Panc1 (cell line): Measurements from ENCODE around the gene LYST. TPM values are rescaled to one million over a fixed set of nuclear protein-coding genes. Genes with fewer than 3 reads are reported as not detected.

Experiments
- ATAC-seq: fragments of 200-7000 bp; cut with Tn5 transposase; 2 replicates; pipeline ENCODE4 v1.9.1; 2020; ENCODE audit warnings: mild to moderate bottlenecking, moderate library complexity
- BruUV-seq: library from RNA; stranded (reverse); fragments of 400-500 nt; replicated peaks from 2 replicates; lab custom pipeline; 2021; lab: Mats Ljungman, UMichigan
- CTCF ChIA-PET: fragments of 300-600 bp; sonication (Branson Sonifier 250); formaldehyde crosslinking; loops from one replicate; lab custom pipeline; 2022; ENCODE audit warnings: antibody characterized with exemption; lab: Charles Lee
- POLR2A ChIA-PET: fragments of 300-600 bp; sonication (Branson Sonifier 250); formaldehyde crosslinking; loops from one replicate; lab custom pipeline; 2022; ENCODE audit warnings: antibody characterized with exemption; lab: Charles Lee
- DNase-seq: peaks from one replicate; pipeline ENCODE4 v3.0.0-alpha.2; 2010; ENCODE audit warnings: low read depth, low spot score
- H3K27ac ChIP-seq: 2 replicates; pipeline ENCODE4 v1.5.1; 2011; ENCODE audit warnings: mild to moderate bottlenecking, low read length, inconsistent platforms
- H3K27me3 ChIP-seq: fragments of 200-500 bp; sonication (Bioruptor generic); 2 replicates; pipeline ENCODE4 v1.6.0; 2014; ENCODE audit warnings: low read length, inconsistent platforms; ENCODE audit not compliant: control insufficient read depth, insufficient read depth
- H3K36me3 ChIP-seq: fragments of 200-500 bp; sonication (Bioruptor generic); 2 replicates; pipeline ENCODE4 v1.5.1; 2014; ENCODE audit warnings: inconsistent platforms, mild to moderate bottlenecking, low read length, moderate library complexity; ENCODE audit not compliant: control insufficient read depth, insufficient read depth
- H3K4me1 ChIP-seq: 2 replicates; pipeline ENCODE4 v1.5.1; 2011; ENCODE audit warnings: inconsistent platforms, mild to moderate bottlenecking, low read length, moderate library complexity; ENCODE audit not compliant: control insufficient read depth, insufficient read depth
- H3K4me3 ChIP-seq, 2 experiments: 2 replicates each; pipeline ENCODE4 v1.5.1; 2011 to 2012; ENCODE audit warnings: low read depth in 2 of 2, low read length in 2 of 2, mild to moderate bottlenecking in 2 of 2, inconsistent platforms in 1 of 2, moderate library complexity in 1 of 2
- H3K9me3 ChIP-seq: fragments of 200-500 bp; sonication (Bioruptor generic); 2 replicates; pipeline ENCODE4 v1.5.1; 2014; ENCODE audit warnings: low read depth, mild to moderate bottlenecking, inconsistent platforms, low read length, moderate library complexity; ENCODE audit not compliant: control insufficient read depth, insufficient read depth
- POLR2AphosphoS5 ChIP-seq: IDR thresholded peaks from 2 replicates; pipeline ENCODE4 v1.6.1; 2012; ENCODE audit warnings: mild to moderate bottlenecking, low read depth, low read length, moderate library complexity
- SIN3A ChIP-seq: IDR thresholded peaks from 2 replicates; pipeline ENCODE4 v1.6.1; 2012; ENCODE audit warnings: low read depth, mild to moderate bottlenecking, low read length, moderate library complexity, borderline replicate concordance; ENCODE audit not compliant: insufficient read depth
- TCF7L2 ChIP-seq: IDR thresholded peaks from 2 replicates; pipeline ENCODE4 v1.6.1; 2011; ENCODE audit warnings: mild to moderate bottlenecking, low read depth, low read length, inconsistent platforms
- in situ Hi-C: cut with HindIII; loops from 2 replicates; pipeline ENCODE4 v1.10.0; 2016; ENCODE audit warnings: low sequenced_read_pairs, low pct_unique_long_range_greater_than_20kb
- intact Hi-C: fragments of 100-400 bp; cut with micrococcal nuclease; formaldehyde crosslinking; loops from one replicate; pipeline ENCODE4 v1.10.0; 2022; ENCODE audit not compliant: unreplicated experiment
- total RNA-seq: library from RNA; stranded (reverse); gene quantifications from one replicate; pipeline ENCODE4 v1.2.1, GENCODE V29; 2021; ENCODE audit not compliant: unreplicated experiment
- TF ChIP-seq, protein P1 (sequence below): fragments of 450-650 bp; IDR thresholded peaks from 2 replicates; pipeline ENCODE4 v1.5.1; 2017; ENCODE audit warnings: mild to moderate bottlenecking
- TF ChIP-seq, protein P2 (sequence below), 2 experiments: IDR thresholded peaks; 2 replicates each; pipeline ENCODE4 v1.6.1; 2011 to 2012; ENCODE audit warnings: low read depth in 2 of 2, control low read depth in 1 of 2, low read length in 1 of 2, mild to moderate bottlenecking in 1 of 2, moderate library complexity in 1 of 2; ENCODE audit not compliant: insufficient read depth in 1 of 2

Gene LYST
- total RNA-seq, 1 experiment from 2014 or later: 75.2 TPM

DNA sequence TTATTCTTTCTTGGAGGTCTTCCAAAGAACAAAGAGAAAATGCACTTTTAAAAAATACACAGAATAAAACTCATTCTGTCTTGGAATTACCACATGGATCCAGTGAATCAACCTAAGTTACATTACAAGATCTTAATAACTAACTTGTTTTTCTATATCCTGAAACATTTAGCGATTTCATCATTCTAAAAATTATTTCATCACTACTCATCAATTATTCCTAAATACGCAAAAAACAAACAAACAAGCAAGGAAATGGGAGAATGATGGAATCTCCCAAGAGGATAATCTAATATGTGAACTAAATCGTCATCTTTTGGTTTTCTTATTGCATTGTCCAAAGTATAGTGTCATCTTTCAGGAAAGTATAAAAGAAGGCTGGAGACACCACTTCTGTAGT is 178.6 kb downstream of the LYST start:
- CTCF ChIA-PET: no interaction called here
- H3K4me1 ChIP-seq: no peaks in the 10 kb centered on the region
- H3K4me3 ChIP-seq: no peak overlapping the region
- BruUV-seq: TSS peak; percentile 23
- no peak for ATAC-seq
- in situ Hi-C loops (no loop called here), intact Hi-C loops (no loop called here)
- TF ChIP-seq, protein P1, sequence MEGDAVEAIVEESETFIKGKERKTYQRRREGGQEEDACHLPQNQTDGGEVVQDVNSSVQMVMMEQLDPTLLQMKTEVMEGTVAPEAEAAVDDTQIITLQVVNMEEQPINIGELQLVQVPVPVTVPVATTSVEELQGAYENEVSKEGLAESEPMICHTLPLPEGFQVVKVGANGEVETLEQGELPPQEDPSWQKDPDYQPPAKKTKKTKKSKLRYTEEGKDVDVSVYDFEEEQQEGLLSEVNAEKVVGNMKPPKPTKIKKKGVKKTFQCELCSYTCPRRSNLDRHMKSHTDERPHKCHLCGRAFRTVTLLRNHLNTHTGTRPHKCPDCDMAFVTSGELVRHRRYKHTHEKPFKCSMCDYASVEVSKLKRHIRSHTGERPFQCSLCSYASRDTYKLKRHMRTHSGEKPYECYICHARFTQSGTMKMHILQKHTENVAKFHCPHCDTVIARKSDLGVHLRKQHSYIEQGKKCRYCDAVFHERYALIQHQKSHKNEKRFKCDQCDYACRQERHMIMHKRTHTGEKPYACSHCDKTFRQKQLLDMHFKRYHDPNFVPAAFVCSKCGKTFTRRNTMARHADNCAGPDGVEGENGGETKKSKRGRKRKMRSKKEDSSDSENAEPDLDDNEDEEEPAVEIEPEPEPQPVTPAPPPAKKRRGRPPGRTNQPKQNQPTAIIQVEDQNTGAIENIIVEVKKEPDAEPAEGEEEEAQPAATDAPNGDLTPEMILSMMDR: no peak
- TF ChIP-seq POLR2AphosphoS5 (no peak), SIN3A (no peak), TCF7L2 (no peak)
- TF ChIP-seq, protein P2, sequence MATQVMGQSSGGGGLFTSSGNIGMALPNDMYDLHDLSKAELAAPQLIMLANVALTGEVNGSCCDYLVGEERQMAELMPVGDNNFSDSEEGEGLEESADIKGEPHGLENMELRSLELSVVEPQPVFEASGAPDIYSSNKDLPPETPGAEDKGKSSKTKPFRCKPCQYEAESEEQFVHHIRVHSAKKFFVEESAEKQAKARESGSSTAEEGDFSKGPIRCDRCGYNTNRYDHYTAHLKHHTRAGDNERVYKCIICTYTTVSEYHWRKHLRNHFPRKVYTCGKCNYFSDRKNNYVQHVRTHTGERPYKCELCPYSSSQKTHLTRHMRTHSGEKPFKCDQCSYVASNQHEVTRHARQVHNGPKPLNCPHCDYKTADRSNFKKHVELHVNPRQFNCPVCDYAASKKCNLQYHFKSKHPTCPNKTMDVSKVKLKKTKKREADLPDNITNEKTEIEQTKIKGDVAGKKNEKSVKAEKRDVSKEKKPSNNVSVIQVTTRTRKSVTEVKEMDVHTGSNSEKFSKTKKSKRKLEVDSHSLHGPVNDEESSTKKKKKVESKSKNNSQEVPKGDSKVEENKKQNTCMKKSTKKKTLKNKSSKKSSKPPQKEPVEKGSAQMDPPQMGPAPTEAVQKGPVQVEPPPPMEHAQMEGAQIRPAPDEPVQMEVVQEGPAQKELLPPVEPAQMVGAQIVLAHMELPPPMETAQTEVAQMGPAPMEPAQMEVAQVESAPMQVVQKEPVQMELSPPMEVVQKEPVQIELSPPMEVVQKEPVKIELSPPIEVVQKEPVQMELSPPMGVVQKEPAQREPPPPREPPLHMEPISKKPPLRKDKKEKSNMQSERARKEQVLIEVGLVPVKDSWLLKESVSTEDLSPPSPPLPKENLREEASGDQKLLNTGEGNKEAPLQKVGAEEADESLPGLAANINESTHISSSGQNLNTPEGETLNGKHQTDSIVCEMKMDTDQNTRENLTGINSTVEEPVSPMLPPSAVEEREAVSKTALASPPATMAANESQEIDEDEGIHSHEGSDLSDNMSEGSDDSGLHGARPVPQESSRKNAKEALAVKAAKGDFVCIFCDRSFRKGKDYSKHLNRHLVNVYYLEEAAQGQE (IDR thresholded peaks at IDR 0.05; ENCODE audit: insufficient read depth in 1 of 2, low read depth in 2 of 2, low read length in 1 of 2): no peak
- no peak overlapping the region for H3K27ac ChIP-seq
- POLR2A ChIA-PET: no interaction called here
- H3K36me3 ChIP-seq: peaks cover 8% of the 10 kb centered on the region
- no peak for DNase-seq
- H3K9me3 ChIP-seq: no peaks in the 10 kb centered on the region
- H3K27me3 ChIP-seq: no peaks in the 10 kb centered on the region

DNA sequence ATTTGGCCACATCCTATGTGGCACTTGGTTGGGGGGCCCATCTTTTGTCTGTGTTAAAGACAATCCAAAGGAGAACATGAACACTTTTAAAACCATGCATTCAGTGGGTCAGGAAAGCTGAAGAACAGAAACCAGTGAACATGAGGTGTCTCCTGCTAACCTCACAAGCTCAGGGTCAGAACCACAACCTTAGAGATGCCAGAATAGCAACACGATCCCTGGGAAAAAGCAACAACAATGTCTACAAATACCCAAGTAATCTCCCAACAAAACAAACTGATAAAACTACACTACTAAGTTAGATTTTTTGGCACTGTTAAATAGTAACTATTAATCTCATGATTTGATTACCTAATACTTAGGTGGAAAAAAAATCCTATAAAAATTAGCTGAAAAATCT is 183.1 kb downstream of the LYST start:
- in situ Hi-C loops (no loop called here), intact Hi-C loops (no loop called here)
- ChIA-PET POLR2A (no interaction called here), CTCF (no interaction called here)
- no peaks in the 10 kb centered on the region for H3K27me3 ChIP-seq
- no peak overlapping the region for H3K4me3 ChIP-seq
- no TSS peak for BruUV-seq
- no peaks in the 10 kb centered on the region for H3K4me1 ChIP-seq
- H3K36me3 ChIP-seq: peaks cover 3% of the 10 kb centered on the region; the same call in 1 of the 2 replicates
- DNase-seq (no peak), ATAC-seq (no peak)
- H3K27ac ChIP-seq: no peak overlapping the region
- no peaks in the 10 kb centered on the region for H3K9me3 ChIP-seq
- TF ChIP-seq POLR2AphosphoS5 (no peak), SIN3A (no peak), TCF7L2 (no peak)
- TF ChIP-seq, protein P2 (IDR thresholded peaks at IDR 0.05; ENCODE audit: insufficient read depth in 1 of 2, low read depth in 2 of 2, low read length in 1 of 2): no peak
- TF ChIP-seq, protein P1: no peak
